Measurements from ENCODE around the gene MAB21L3.

Gene MAB21L3

DNA sequence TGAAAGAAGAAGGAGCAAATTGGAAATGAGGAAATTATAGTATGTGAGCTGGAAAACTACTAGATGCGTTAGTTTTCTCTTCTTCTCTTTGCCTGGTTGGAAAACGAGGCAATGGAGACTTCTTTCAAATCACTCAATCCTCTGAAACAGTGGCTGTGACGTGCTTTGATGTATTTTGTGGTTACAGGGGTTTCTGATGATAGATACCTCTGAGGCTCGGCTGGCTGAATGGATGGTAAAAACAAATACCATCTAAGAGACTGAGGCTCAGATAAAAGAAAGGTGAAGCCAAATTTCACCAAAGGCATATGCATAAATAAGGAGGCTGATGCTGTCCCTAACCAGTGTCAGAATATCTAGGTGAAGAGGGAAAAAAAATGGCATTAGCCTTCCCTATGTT, 15.1 kb downstream of the MAB21L3 start:
- no peak overlapping the region for H3K9ac ChIP-seq (ENCODE audit: low read length)
- H3K36me3 ChIP-seq (ENCODE audit: low read length): no peaks in the 10 kb centered on the region
- no peak overlapping the region for H2AFZ ChIP-seq (ENCODE audit: low read depth, low read length, severe bottlenecking)
- no peaks in the 10 kb centered on the region for H4K20me1 ChIP-seq (ENCODE audit: low read depth, low read length)
- no peaks in the 10 kb centered on the region for H3K79me2 ChIP-seq (ENCODE audit: insufficient read depth, low read length)
- TF ChIP-seq, protein P1, sequence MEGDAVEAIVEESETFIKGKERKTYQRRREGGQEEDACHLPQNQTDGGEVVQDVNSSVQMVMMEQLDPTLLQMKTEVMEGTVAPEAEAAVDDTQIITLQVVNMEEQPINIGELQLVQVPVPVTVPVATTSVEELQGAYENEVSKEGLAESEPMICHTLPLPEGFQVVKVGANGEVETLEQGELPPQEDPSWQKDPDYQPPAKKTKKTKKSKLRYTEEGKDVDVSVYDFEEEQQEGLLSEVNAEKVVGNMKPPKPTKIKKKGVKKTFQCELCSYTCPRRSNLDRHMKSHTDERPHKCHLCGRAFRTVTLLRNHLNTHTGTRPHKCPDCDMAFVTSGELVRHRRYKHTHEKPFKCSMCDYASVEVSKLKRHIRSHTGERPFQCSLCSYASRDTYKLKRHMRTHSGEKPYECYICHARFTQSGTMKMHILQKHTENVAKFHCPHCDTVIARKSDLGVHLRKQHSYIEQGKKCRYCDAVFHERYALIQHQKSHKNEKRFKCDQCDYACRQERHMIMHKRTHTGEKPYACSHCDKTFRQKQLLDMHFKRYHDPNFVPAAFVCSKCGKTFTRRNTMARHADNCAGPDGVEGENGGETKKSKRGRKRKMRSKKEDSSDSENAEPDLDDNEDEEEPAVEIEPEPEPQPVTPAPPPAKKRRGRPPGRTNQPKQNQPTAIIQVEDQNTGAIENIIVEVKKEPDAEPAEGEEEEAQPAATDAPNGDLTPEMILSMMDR (IDR thresholded peaks at IDR 0.05; ENCODE audit: insufficient read depth, low read length, poor library complexity, severe bottlenecking): no peak
- no peak for TF ChIP-seq EZH2phosphoT487 (conservative IDR thresholded peaks at IDR 0.05; ENCODE audit: low read length)
- no peaks in the 10 kb centered on the region for H3K9me2 ChIP-seq (replicated peaks; ENCODE audit: insufficient read depth, low read length)
- H3K4me3 ChIP-seq (ENCODE audit: insufficient read depth, low read length, poor library complexity, severe bottlenecking): no peak overlapping the region
- H3K9me3 ChIP-seq (ENCODE audit: insufficient read depth, low read length): no peaks in the 10 kb centered on the region
- H3K27ac ChIP-seq (ENCODE audit: low read depth, low read length): no peak overlapping the region
- H3K4me2 ChIP-seq (ENCODE audit: low read depth, low read length, poor library complexity, severe bottlenecking): no peak overlapping the region
- no peaks in the 10 kb centered on the region for H3K27me3 ChIP-seq (ENCODE audit: low read length)
- H3F3A ChIP-seq (ENCODE audit: insufficient read depth): no peaks in the 10 kb centered on the region

DNA sequence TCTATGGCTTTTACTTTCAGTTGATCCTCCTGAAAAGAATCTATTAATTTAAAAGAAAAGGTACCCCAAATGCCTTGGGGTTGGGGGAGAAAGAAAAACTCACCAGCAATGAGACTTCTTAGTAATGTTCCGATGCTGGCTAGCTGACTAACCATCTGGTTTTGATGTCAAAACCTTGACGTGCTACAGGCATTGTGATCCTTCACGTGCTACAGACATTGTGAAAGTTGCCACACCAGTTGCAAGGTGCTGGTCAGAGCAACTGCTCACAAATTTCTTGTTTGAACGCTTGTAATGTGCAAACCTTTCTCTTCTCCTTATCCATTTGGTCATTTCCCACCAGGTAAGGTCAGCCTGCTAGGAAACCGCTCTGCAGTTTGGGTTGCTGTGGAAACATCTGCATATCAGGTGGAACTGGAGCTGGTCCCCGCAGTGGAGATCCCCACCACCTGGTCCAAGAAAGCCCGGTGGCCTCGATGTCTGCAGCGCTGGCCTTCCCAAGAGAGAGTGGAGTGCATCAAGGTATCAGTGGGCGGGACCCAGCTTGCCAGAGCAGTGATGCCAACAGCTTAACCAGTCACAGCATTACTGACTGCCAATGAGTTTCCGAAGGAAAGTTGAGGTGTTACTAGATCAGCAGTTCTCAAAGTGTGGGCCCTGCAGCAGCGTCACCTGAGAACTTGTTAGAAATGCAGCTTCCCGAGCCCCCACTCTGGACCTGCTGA, 16.1 kb downstream of the MAB21L3 start:
- Histone ChIP-seq H3K36me3 (ENCODE audit: low read length) (no peaks in the 10 kb centered on the region), H3K9ac (ENCODE audit: low read length) (no peak overlapping the region), H3K4me3 (ENCODE audit: insufficient read depth, low read length, poor library complexity, severe bottlenecking) (no peak overlapping the region), H3K79me2 (ENCODE audit: insufficient read depth, low read length) (no peaks in the 10 kb centered on the region), H2AFZ (ENCODE audit: low read depth, low read length, severe bottlenecking) (no peak overlapping the region), H3K9me3 (ENCODE audit: insufficient read depth, low read length) (no peaks in the 10 kb centered on the region), H3K4me2 (ENCODE audit: low read depth, low read length, poor library complexity, severe bottlenecking) (no peak overlapping the region), H4K20me1 (ENCODE audit: low read depth, low read length) (no peaks in the 10 kb centered on the region), H3F3A (ENCODE audit: insufficient read depth) (no peaks in the 10 kb centered on the region), H3K27ac (ENCODE audit: low read depth, low read length) (no peak overlapping the region), H3K9me2 (replicated peaks; ENCODE audit: insufficient read depth, low read length) (no peaks in the 10 kb centered on the region), H3K27me3 (ENCODE audit: low read length) (no peaks in the 10 kb centered on the region)
- TF ChIP-seq, protein P1 (IDR thresholded peaks at IDR 0.05; ENCODE audit: insufficient read depth, low read length, poor library complexity, severe bottlenecking): no peak
- no peak for TF ChIP-seq EZH2phosphoT487 (conservative IDR thresholded peaks at IDR 0.05; ENCODE audit: low read length)

DNA sequence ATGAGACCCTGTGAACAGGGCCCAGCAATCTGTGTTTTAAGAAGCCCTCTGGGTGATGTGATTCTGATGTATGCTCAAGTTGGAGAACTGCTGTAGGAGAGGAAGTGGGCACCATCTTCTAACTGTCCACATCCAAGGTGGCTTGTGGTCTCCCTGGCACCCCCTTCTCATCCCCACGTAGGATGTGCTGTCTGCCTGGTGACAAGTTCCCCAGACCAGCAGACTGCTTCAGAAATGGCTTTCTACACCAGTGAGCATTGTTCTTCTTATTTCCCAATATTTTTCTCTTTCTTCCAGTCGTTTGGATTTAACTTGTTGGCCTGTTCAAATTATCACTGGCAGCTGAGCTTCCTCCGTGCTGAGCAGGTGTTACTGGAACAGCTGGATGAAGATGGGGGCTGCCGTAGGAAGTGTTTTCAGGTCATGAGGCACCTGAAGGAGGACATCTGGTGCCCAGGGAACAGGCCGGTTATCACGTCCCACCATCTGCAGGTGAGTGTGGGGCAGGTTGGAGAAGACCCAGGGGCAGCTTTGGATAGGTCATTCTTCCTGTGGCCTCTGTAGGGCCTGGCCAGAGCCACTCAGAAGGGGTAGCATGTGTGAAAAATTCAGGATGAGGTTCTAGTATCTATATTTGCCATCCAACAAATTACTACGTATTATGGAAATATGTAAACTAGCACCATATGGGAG, 16.8 kb downstream of the MAB21L3 start:
- no peak for TF ChIP-seq EZH2phosphoT487 (conservative IDR thresholded peaks at IDR 0.05; ENCODE audit: low read length)
- TF ChIP-seq, protein P1 (IDR thresholded peaks at IDR 0.05; ENCODE audit: insufficient read depth, low read length, poor library complexity, severe bottlenecking): no peak
- H4K20me1 ChIP-seq (ENCODE audit: low read depth, low read length): no peaks in the 10 kb centered on the region
- H3K9me2 ChIP-seq (replicated peaks; ENCODE audit: insufficient read depth, low read length): no peaks in the 10 kb centered on the region
- no peaks in the 10 kb centered on the region for H3K36me3 ChIP-seq (ENCODE audit: low read length)
- H3K79me2 ChIP-seq (ENCODE audit: insufficient read depth, low read length): no peaks in the 10 kb centered on the region
- H3K9me3 ChIP-seq (ENCODE audit: insufficient read depth, low read length): no peaks in the 10 kb centered on the region
- H3K4me3 ChIP-seq (ENCODE audit: insufficient read depth, low read length, poor library complexity, severe bottlenecking): no peak overlapping the region
- no peak overlapping the region for H3K9ac ChIP-seq (ENCODE audit: low read length)
- no peaks in the 10 kb centered on the region for H3K27me3 ChIP-seq (ENCODE audit: low read length)
- H3K27ac ChIP-seq (ENCODE audit: low read depth, low read length): no peak overlapping the region
- no peak overlapping the region for H3K4me2 ChIP-seq (ENCODE audit: low read depth, low read length, poor library complexity, severe bottlenecking)
- H3F3A ChIP-seq (ENCODE audit: insufficient read depth): no peaks in the 10 kb centered on the region
- H2AFZ ChIP-seq (ENCODE audit: low read depth, low read length, severe bottlenecking): no peak overlapping the region

Measured in SU-DHL-6 (cell line).